Kidney (tissue), 14 donors: ENCODE measurements around the gene POLR3GL. TPM values are rescaled to one million over a fixed set of nuclear protein-coding genes. Genes with fewer than 3 reads are reported as not detected.

Experiments
- DNase-seq, 5 donors: peaks; one replicate each; pipeline ENCODE4 v3.0.0-alpha.2; 2013 to 2020
- FAIRE-seq: peaks from 2 replicates; lab custom pipeline; 2012; peaks lifted over from hg19 to GRCh38; lab: Jason Lieb, UNC
- H3K27ac ChIP-seq, 2 donors: one replicate each; pipeline ENCODE4 v1.7.0; 2013; ENCODE audit warnings: low read depth in 2 of 2, low read length in 2 of 2, inconsistent platforms in 1 of 2
- H3K27me3 ChIP-seq: one replicate; pipeline ENCODE4 v1.7.1; 2013; ENCODE audit warnings: low read length, inconsistent platforms; ENCODE audit not compliant: control insufficient read depth, insufficient read depth
- H3K36me3 ChIP-seq, 3 donors: one replicate each; pipeline versions ENCODE4 v1.7.0 to v1.7.1; 2013; ENCODE audit warnings: low read length in 3 of 3, control low read depth in 1 of 3, inconsistent platforms in 1 of 3; ENCODE audit not compliant: insufficient read depth in 3 of 3, control insufficient read depth in 2 of 3
- H3K4me1 ChIP-seq, 3 donors: one replicate each; pipeline versions ENCODE4 v1.7.0 to v1.7.1; 2013; ENCODE audit warnings: low read length in 3 of 3, inconsistent platforms in 1 of 3, low read depth in 1 of 3; ENCODE audit not compliant: control insufficient read depth in 2 of 3, insufficient read depth in 2 of 3
- H3K4me3 ChIP-seq, 3 donors: one replicate each; pipeline versions ENCODE4 v1.7.0 to v1.8.1; 2013; ENCODE audit warnings: low read length in 3 of 3, control low read depth in 1 of 3, inconsistent platforms in 1 of 3
- H3K9ac ChIP-seq, 3 donors: one replicate each; pipeline versions ENCODE4 v1.7.0 to v1.7.1; 2013; ENCODE audit warnings: low read length in 3 of 3, control low read depth in 1 of 3, inconsistent platforms in 1 of 3
- H3K9me3 ChIP-seq, 3 donors: one replicate each; pipeline versions ENCODE4 v1.7.0 to v1.7.1; 2013; ENCODE audit warnings: low read length in 3 of 3, control low read depth in 1 of 3, inconsistent platforms in 1 of 3; ENCODE audit not compliant: control insufficient read depth in 2 of 3, insufficient read depth in 1 of 3
- intact Hi-C: fragments of 100-400 bp; cut with DNase I; formaldehyde crosslinking; loops from one replicate; pipeline ENCODE4 v1.11.1; 2022
- polyA plus RNA-seq: library from polyadenylated mRNA; stranded (reverse); fragments of 350-450 nt; fragmentation: Illumina TruSeq; extraction: RNeasy Lipid Tissue Mini Kit (QIAGEN cat#74804); gene quantifications from one replicate; pipeline ENCODE4 v1.2.3, GENCODE V29; 2014; ENCODE audit warnings: low read depth, low replicate concordance; ENCODE audit not compliant: insufficient read depth
- total RNA-seq: library from RNA; stranded (reverse); fragmentation: NEBNext Ultra II Directional; extraction: Animal tissue kit (Norgen Biotek cat#: 25700); gene quantifications from one replicate; pipeline ENCODE4 v1.2.1, GENCODE V29; 2021
- TF ChIP-seq, protein P1 (sequence below): IDR thresholded peaks from 3 replicates; pipeline ENCODE4 v1.5.1; 2012; ENCODE audit warnings: mild to moderate bottlenecking, moderate library complexity, borderline replicate concordance; ENCODE audit not compliant: insufficient read depth; ENCODE audit errors: extremely low read depth
- donor health status: control.
- donor health status: control.
- donor health status: control.
- donor health status: control.
- donor health status: control.
- donor health status: DM: yes; HTN: yes; CAD: no.
- donor health status: Normal renal cell carcinoma (clear cell type).

POLR3GL gene
- total and polyA plus RNA-seq, 2 donors from 2014 or later: 19.0 to 45.6 TPM

GRCh38 chr1:145992502-145992936 lies 28.0 kb downstream of the POLR3GL start:
- intact Hi-C loops: no loop called here
- peak overlapping the region in 2 of 3 donors; percentile 88 to 98 for H3K9ac ChIP-seq
- no peaks in the 10 kb centered on the region for H3K9me3 ChIP-seq
- H3K4me3 ChIP-seq: peak overlapping the region; percentile 90 to 99 (median 99)
- no peaks in the 10 kb centered on the region for H3K27me3 ChIP-seq
- peaks cover 23 to 44% (median 31%) of the 10 kb centered on the region in 3 donors for H3K36me3 ChIP-seq
- TF ChIP-seq, protein P1, sequence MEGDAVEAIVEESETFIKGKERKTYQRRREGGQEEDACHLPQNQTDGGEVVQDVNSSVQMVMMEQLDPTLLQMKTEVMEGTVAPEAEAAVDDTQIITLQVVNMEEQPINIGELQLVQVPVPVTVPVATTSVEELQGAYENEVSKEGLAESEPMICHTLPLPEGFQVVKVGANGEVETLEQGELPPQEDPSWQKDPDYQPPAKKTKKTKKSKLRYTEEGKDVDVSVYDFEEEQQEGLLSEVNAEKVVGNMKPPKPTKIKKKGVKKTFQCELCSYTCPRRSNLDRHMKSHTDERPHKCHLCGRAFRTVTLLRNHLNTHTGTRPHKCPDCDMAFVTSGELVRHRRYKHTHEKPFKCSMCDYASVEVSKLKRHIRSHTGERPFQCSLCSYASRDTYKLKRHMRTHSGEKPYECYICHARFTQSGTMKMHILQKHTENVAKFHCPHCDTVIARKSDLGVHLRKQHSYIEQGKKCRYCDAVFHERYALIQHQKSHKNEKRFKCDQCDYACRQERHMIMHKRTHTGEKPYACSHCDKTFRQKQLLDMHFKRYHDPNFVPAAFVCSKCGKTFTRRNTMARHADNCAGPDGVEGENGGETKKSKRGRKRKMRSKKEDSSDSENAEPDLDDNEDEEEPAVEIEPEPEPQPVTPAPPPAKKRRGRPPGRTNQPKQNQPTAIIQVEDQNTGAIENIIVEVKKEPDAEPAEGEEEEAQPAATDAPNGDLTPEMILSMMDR: no peak
- DNase-seq: no peak
- FAIRE-seq: no peak
- peak overlapping the region; percentile 93 to 94 for H3K27ac ChIP-seq
- H3K4me1 ChIP-seq: peaks cover 0 to 6% (median under 1%) of the 10 kb centered on the region in 3 donors

DNA sequence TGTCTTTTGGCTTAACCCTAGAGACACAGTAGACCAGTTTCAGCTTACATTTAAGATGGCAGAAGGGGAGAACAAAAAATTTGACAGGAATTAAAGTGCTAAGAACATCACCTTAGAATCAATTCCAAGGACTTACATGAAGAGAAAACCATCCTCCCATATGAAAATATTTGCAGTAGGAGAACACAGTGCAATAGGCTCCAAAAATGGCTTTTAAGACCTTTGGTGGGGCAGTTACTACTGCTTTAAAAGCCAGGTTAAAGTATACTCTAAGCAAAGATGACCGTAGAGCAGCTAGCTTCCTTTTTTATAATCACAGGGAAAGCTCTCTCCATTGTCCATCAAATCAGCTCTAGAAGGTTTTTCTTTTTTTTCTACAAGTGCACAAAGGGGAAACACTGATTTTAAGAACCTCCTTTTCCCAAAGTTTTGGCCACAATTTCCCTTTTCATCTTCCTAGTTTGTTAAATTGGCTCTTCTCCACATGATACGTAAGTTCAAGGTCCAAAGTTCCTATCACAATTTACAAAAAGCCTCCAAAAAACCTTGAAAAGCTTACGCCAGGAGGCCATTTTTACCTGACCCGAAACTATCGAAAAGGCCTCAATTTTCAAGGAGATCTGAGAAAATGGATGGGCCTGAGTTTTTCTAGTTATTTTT lies 28.6 kb downstream of the POLR3GL start:
- H3K9me3 ChIP-seq: no peaks in the 10 kb centered on the region
- peak overlapping the region; percentile 93 to 94 for H3K27ac ChIP-seq
- peaks cover 0 to 7% (median 5%) of the 10 kb centered on the region in 3 donors for H3K4me1 ChIP-seq
- peak overlapping the region; percentile 31 to 98 (median 88) for H3K9ac ChIP-seq
- peaks cover 23 to 44% (median 31%) of the 10 kb centered on the region in 3 donors for H3K36me3 ChIP-seq
- peak overlapping the region; percentile 90 to 99 (median 99) for H3K4me3 ChIP-seq
- FAIRE-seq: no peak
- TF ChIP-seq, protein P1: no peak
- no peak for DNase-seq
- H3K27me3 ChIP-seq: no peaks in the 10 kb centered on the region
- intact Hi-C loops: no loop called here

- TF ChIP-seq, protein P1: no peak
- peak overlapping the region; percentile 93 to 94 for H3K27ac ChIP-seq
- intact Hi-C loops: no loop called here
- H3K4me1 ChIP-seq: peaks cover 4 to 8% (median 5%) of the 10 kb centered on the region in 3 donors
- H3K36me3 ChIP-seq: peaks cover 23 to 44% (median 31%) of the 10 kb centered on the region in 3 donors
- H3K9me3 ChIP-seq: no peaks in the 10 kb centered on the region
- H3K27me3 ChIP-seq: no peaks in the 10 kb centered on the region
- FAIRE-seq: no peak
- DNase-seq: no peak
- peak overlapping the region; percentile 88 to 99 (median 98) for H3K9ac ChIP-seq
- H3K4me3 ChIP-seq: peak overlapping the region; percentile 90 to 99 (median 99)
These were observed 29.3 kb downstream of the POLR3GL start for GRCh38 chr1:145993618-145994390.
